MM.1S (cell line): ENCODE data around the gene HAT1.

Experiments used
- EZH2 ChIP-seq: fragments of 300-600 bp; sonication (generic); optimal IDR thresholded peaks from 2 replicates; pipeline ENCODE3; 2017; ENCODE audit warnings: low read depth, mild to moderate bottlenecking, antibody characterized with exemption, low read length, mixed read lengths
- EZH2phosphoT487 ChIP-seq: fragments of 300-600 bp; sonication (generic); IDR thresholded peaks from 2 replicates; pipeline ENCODE4 v1.6.1; 2018; ENCODE audit warnings: antibody characterized with exemption, low read length
- TF ChIP-seq, protein P1 (sequence below): fragments of 300-600 bp; sonication (generic); IDR thresholded peaks from 2 replicates; pipeline ENCODE4 v1.5.1; 2016; ENCODE audit warnings: antibody characterized with exemption, low read length, mixed read lengths

DNA sequence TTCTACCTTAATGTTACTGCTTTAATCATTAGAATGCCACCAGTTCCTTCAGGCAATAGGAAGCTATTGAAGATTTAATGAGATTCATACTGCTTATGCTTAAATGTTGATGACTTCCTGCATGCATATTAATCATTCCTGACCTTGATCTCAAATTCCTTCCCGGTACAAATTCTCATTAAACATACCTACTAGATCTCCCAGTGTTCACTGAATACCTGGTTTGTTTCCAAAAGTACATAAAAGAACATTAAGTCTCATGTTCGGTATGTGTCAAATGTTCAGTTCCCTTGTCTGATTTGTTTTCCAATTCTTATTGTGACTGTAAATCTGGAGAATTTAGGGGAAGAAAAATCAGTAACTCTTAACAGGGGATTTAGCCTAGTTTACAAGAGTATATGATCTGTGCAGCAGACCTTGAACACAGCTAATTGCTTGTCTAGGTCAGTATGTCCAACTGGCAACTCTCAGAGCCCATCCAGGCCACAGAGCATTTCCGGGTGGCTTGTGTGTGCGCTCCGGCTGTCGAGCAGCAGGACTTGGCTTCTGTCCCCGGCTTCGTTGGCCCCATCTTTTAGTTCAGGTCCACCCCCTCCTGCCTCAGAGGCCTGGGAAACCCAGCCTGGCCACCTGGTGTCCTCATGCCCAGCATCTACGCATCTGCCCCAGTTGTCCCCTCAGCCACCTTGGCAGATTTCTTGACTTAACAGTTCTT, 90.6 kb downstream of the HAT1 start:
- TF ChIP-seq, protein P1, sequence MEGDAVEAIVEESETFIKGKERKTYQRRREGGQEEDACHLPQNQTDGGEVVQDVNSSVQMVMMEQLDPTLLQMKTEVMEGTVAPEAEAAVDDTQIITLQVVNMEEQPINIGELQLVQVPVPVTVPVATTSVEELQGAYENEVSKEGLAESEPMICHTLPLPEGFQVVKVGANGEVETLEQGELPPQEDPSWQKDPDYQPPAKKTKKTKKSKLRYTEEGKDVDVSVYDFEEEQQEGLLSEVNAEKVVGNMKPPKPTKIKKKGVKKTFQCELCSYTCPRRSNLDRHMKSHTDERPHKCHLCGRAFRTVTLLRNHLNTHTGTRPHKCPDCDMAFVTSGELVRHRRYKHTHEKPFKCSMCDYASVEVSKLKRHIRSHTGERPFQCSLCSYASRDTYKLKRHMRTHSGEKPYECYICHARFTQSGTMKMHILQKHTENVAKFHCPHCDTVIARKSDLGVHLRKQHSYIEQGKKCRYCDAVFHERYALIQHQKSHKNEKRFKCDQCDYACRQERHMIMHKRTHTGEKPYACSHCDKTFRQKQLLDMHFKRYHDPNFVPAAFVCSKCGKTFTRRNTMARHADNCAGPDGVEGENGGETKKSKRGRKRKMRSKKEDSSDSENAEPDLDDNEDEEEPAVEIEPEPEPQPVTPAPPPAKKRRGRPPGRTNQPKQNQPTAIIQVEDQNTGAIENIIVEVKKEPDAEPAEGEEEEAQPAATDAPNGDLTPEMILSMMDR, result no peak
- TF ChIP-seq EZH2 (no peak), EZH2phosphoT487 (no peak)
